SKM-1 treated with dmso at 0.1 percent for 144 hours (cell line): ENCODE data around the gene ATXN7L1.
"Not testable (repeated sequence)": the region's sequence is repeated elsewhere in the genome, so short reads cannot be mapped to it uniquely, and the experiment has no call there.

Experiments
- DNase-seq: peaks from one replicate; lab custom pipeline; 2025; ENCODE audit not compliant: unreplicated experiment; lab: John Stamatoyannopoulos, UW

The ATXN7L1 gene

GRCh38 chr7:105890290-105890997 lies 14.0 kb upstream of the ATXN7L1 start:
- no peak for DNase-seq

DNA sequence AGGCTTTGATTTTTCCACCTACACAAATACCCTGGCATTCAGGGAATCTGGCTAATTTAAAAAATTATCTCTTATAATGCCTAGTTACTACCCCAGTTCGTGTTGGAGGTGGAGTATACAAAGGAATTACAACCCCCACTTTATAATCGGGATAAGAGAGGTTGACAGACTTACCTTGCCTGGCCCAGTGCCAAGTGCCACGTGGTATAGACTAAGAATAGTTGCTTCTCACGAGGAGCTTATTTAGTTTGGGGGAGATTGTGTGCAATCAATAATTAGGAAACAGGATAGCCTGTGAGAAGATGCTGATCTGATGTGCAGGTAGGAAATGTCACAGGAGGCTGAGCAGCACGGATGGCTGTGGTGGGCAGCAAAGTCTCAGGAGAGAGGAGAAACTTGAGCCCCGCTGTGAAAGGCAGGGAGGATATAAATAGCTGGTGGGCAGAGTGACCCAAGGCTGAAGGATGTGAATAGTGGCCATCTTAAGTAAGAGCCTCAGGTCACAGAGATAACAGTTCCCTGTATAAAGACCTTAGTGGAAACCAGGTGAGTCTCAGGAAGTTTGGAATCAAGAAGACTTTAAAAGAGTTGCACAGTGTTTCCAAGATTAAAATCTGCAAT lies 11.3 kb upstream of the ATXN7L1 start:
- DNase-seq: no peak

GRCh38 chr7:105886776-105887175 lies 10.4 kb upstream of the ATXN7L1 start:
- no peak for DNase-seq

GRCh38 chr7:105885387-105886111 lies 9.2 kb upstream of the ATXN7L1 start:
- DNase-seq: no peak

DNA sequence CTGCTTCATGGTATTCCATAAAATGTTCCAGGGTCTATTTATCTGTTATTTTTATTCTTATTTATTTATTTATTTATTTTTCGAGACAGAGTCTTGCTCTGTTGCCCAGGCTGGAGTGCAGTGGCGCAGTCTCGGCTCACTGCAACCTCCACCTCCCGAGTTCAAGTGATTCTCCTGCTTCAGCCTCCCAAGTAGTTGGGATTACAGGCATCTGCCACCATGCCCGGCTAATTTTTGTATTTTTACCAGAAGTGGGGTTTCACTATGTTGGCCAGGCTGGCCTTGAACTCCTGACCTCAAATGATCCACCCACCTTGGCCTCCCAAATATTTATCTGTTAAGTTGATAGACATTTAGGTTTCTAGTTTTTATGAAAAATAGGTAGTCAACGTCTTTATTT lies 6.8 kb upstream of the ATXN7L1 start:
- not testable (repeated sequence) for DNase-seq

GRCh38 chr7:105881439-105881838 lies 5.0 kb upstream of the ATXN7L1 start:
- no peak for DNase-seq

- no peak for DNase-seq
Observed at GRCh38 chr7:105880571-105881330, 4.4 kb upstream of the ATXN7L1 start.

DNA sequence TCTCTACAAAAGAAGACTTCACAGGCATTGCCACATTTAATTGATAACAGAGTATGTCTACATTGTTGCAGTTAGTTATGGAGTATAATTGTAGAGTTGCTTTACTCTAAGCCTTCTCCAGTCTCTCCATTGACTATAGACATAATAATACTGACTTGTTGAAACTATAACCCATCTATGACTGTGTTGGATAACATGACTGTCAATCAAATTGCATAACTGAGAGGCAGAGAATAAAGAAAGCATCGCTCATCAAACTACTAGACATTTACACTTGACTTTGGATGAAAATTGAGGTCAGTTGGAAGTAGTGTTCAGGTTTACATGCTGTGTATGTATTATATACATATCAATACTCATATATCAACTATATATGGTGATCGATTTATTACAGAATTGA lies 3.4 kb upstream of the ATXN7L1 start:
- no peak for DNase-seq

GRCh38 chr7:105878746-105879605 lies 2.6 kb upstream of the ATXN7L1 start:
- DNase-seq: no peak

- DNase-seq: no peak
Observed at GRCh38 chr7:105877736-105878135, 1.3 kb upstream of the ATXN7L1 start.

DNA sequence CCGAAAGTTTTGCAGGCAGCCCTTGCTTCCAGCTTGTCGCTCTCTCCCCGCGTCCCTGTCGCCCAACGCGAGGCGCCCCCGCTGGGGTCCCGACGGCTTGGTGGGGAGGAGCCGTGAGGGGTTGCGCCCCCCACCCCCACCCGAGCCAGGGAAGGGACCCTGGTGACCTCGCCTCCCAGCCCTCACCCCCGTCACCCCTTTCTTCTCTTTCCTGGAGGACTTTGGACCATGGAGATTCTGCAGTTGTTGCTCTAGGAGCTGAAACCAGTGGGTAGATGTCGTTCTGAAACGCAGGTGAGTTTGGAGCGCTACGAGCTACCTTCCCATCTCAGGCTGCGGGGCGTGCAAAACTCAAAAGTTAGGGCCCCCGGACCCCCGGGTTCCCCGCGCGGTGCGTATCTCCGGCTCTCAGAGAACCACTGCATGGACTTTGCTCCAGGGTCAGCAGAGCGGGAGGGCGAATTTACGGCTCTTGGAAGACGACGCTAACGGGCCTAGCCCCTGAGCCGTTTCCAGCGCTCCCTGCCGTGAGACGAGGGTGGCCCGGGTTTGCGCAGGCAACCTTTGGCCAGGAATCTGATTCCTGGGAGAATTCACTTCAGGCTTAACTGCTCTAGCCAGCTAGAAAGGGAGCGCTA lies 684 bp upstream of the ATXN7L1 start:
- no peak for DNase-seq

DNA sequence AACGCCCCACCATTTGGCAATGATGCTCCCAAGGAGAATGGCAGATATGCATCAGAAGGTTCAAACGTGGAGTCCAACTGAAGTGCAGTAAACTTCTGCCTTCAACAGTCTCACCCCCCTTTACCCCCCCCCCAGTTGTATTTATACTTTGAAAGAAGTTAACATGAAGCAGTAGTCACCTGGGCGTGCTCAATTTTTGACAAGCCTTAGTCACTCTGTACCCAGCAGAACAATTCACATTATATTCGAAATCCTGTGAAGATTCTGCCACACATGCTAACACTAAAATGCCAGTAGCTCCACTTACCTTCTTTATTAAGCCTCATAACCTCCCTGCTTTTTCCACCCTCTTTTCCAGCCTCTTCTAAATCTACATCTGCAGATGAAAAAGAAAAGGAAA lies 894 bp downstream of the ATXN7L1 start:
- DNase-seq: no peak

GRCh38 chr7:105874055-105874454 lies 2.3 kb downstream of the ATXN7L1 start:
- no peak for DNase-seq

DNA sequence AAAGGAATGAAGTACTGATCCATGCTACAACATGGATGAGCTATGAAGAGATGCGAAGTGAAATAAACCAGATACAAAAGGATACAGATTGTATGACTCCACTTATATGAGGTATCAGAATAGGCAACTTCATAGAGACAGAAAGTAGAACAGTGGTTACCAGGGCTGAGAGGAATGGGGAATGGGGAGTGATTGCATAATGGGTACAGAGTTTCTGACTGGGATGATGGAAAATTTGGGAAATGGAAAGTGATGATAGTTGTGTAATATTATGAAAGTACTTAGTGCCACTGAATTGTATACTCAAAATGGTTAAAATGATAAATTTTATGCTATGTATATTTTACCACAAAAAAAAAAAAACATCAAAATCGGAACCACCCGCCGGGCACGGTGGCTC lies 3.9 kb downstream of the ATXN7L1 start:
- DNase-seq: no peak

DNA sequence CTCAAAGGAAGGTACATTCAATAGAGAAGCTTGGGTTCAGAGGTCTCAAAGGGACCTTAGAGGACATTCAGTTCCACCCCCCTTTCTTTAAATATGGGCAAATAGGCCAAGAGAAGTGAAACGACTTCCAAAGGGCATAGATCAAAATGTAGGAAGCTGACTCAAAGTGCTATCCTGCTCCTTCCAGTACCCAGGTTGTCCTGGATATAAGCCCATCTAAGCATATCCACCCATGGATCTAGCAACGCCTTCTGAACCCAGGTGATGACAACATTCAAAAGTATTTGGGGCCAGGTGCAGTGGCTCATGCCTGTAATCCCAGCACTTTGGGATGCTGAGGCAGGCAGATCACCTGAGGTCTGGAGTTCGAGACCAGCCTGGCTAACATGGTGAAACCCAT lies 5.3 kb downstream of the ATXN7L1 start:
- no peak for DNase-seq

DNA sequence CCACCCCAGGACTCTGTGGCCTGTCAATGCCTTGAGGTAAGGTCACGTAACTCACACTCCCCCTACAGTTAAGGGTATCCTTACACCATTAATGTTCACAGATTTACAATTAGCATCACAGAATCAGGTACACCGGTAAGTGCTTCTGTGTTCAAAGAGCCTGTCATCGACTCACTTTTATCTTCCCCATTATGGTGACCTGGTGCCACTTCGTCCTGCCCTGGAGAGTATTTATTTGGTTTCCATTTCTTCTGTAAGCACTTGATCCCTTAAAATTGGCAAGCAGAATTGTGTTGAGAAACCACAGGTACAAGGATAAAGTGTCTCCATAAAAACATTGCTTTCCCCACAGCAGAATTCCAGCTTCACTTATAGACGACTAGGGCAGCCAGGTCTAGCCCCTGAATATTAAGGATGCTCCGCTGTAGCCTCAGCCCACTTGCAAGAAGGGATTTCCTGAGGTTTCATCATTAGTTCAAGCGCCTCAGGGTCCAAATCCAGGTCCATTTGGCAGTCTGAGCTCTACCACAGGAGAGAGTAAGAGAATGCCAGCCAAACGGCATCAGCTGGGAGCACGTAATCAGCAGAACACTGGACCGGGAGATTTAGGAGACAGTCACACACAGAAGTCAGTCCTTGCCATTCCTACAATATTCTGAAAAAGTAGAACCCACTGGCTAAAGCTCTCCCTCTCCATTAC lies 10.1 kb downstream of the ATXN7L1 start:
- DNase-seq: no peak

GRCh38 chr7:105863876-105864275 lies 12.5 kb downstream of the ATXN7L1 start:
- no peak for DNase-seq

GRCh38 chr7:105862770-105863169 lies 13.6 kb downstream of the ATXN7L1 start:
- DNase-seq: no peak

DNA sequence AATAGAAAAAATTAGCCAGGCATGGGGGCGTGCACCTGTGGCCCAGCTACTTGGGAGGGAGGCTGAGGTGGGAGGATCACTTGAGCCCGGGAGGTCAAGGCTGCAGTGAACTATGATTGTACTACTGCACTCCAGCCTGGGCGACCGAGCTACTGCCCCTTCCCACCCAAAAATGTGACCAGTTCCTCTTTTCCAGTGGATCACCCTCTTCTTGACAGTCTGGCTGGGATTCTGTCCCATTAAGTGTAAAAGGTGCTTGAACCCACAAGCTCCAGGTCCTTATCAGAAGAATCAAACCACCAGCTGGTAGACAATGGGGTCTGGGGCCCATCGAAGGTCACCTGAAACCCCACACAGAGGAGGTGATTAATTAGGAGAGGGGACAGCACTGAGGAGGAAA lies 14.1 kb downstream of the ATXN7L1 start:
- no peak for DNase-seq

GRCh38 chr7:105861224-105861623 lies 15.2 kb downstream of the ATXN7L1 start:
- DNase-seq: no peak
